ENCODE data around the gene ENTPD7. TPM values are rescaled to one million over a fixed set of nuclear protein-coding genes. Genes with fewer than 3 reads are reported as not detected.

ENTPD7 gene
- total RNA-seq, 1 experiment from 2014 or later = 14.5 TPM

DNA sequence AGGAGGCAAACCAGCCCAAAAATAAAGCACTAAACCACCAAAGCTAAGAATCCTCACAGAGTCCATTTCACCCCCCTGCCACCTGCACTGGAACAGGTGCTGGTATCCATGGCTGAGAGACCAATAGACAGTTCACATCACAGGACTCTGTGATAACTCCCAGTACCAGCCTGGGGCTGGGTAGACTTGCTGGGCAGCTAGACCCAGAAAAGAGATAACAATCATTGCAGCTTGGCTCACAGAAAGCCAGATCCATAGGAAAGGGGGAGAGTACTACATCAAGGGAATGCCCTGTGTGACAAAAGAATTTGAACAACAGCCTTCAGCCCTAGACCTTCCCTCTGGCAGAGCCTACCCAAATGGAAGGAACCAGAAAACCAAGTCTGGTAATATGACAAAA lies 25.5 kb upstream of the ENTPD7 start:
- H3T11ph ChIP-seq (ENCODE audit: low read length) = no peak overlapping the region

More for the DNA sequence above, 25.5 kb upstream of the ENTPD7 start:
- no peak overlapping the region for H3K9ac ChIP-seq (ENCODE audit: extremely low read depth, insufficient read length, low read length)
- H4K8ac ChIP-seq (replicated peaks; ENCODE audit: insufficient read length, low read depth, low read length) = no peak overlapping the region
- H3K4me1 ChIP-seq (ENCODE audit: insufficient read depth, low read length) = no peaks in the 10 kb centered on the region; the same call in 1 of the 2 replicates
- no peaks in the 10 kb centered on the region for H4K20me1 ChIP-seq (ENCODE audit: control insufficient read depth, insufficient read depth, insufficient read length)
- no peak overlapping the region for H2AFZ ChIP-seq (ENCODE audit: low read length)
- no peaks in the 10 kb centered on the region for H3K9me3 ChIP-seq (ENCODE audit: control insufficient read depth, low read depth, low read length)
- no peak overlapping the region for H4K5ac ChIP-seq (ENCODE audit: insufficient read length, low read depth, low read length)
- no peaks in the 10 kb centered on the region for H3K79me2 ChIP-seq (ENCODE audit: insufficient read depth, low read length)
- TF ChIP-seq, protein P1, sequence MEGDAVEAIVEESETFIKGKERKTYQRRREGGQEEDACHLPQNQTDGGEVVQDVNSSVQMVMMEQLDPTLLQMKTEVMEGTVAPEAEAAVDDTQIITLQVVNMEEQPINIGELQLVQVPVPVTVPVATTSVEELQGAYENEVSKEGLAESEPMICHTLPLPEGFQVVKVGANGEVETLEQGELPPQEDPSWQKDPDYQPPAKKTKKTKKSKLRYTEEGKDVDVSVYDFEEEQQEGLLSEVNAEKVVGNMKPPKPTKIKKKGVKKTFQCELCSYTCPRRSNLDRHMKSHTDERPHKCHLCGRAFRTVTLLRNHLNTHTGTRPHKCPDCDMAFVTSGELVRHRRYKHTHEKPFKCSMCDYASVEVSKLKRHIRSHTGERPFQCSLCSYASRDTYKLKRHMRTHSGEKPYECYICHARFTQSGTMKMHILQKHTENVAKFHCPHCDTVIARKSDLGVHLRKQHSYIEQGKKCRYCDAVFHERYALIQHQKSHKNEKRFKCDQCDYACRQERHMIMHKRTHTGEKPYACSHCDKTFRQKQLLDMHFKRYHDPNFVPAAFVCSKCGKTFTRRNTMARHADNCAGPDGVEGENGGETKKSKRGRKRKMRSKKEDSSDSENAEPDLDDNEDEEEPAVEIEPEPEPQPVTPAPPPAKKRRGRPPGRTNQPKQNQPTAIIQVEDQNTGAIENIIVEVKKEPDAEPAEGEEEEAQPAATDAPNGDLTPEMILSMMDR (conservative IDR thresholded peaks at IDR 0.05) = no peak
- H2BK12ac ChIP-seq (ENCODE audit: insufficient read length, low read depth, low read length) = no peak overlapping the region
- H2BK120ac ChIP-seq (ENCODE audit: low read depth, low read length, poor library complexity, severe bottlenecking) = no peak overlapping the region
- H2BK5ac ChIP-seq (ENCODE audit: insufficient read length, low read length) = no peak overlapping the region
- Mint-ChIP-seq H3K36me3 (ENCODE audit: insufficient read depth in 1 of 3, low read depth in 3 of 3) (no peaks in the 10 kb centered on the region), H3K4me3 (no peak overlapping the region), H3K9me3 (no peaks in the 10 kb centered on the region), H3K4me1 (peaks cover 5 to 6% of the 10 kb centered on the region in 2 experiments; a peak in 2 of 4 replicates), H3K27ac (no peak overlapping the region), H3K27me3 (ENCODE audit: low read depth) (peaks cover 28% of the 10 kb centered on the region)
- DNase-seq = no peak
- no peak overlapping the region for H3K4ac ChIP-seq (ENCODE audit: low read depth, low read length)
- H3K4me2 ChIP-seq (ENCODE audit: insufficient read depth, insufficient read length, low read length) = no peak overlapping the region
- H3K27ac ChIP-seq (ENCODE audit: insufficient read length, low read depth, low read length) = no peak overlapping the region
- H3K79me1 ChIP-seq (ENCODE audit: insufficient read depth, low read depth, low read length, poor library complexity, severe bottlenecking) = no peaks in the 10 kb centered on the region
- no peaks in the 10 kb centered on the region for H3K27me3 ChIP-seq (ENCODE audit: insufficient read depth, low read length)
- H2BK20ac ChIP-seq (ENCODE audit: low read depth, low read length, poor library complexity, severe bottlenecking) = no peak overlapping the region
- no peak overlapping the region for H3K23ac ChIP-seq (ENCODE audit: insufficient read length, low read depth, low read length)
- no peak overlapping the region for H3K56ac ChIP-seq (ENCODE audit: insufficient read length, low read depth, low read length)
- H4K91ac ChIP-seq (ENCODE audit: insufficient read length, low read depth, low read length) = no peak overlapping the region
- H2AK5ac ChIP-seq (ENCODE audit: insufficient read length, low read length) = no peak overlapping the region
- no peaks in the 10 kb centered on the region for H3K23me2 ChIP-seq (ENCODE audit: insufficient read length, low read depth, low read length, poor library complexity, severe bottlenecking)
- no peak overlapping the region for H2BK15ac ChIP-seq (ENCODE audit: low read depth, low read length)
- no peak overlapping the region for H3K14ac ChIP-seq (ENCODE audit: insufficient read depth, low read length)
- no peak overlapping the region for H3K18ac ChIP-seq (ENCODE audit: insufficient read length, low read depth, low read length)
